ENCODE measurements around the gene GGCX.
"Not testable (repeated sequence)": the region's sequence is repeated elsewhere in the genome, so short reads cannot be mapped to it uniquely, and the experiment has no call there.

Gene GGCX

GRCh38 chr2:85561280-85562212 is at the start of gene GGCX:
Gene GGCX (minus strand): TSS chr2:85561493. CDS start chr2:85561428, 65 bp downstream.
- peak; percentile 75 for DNase-seq (ENCODE audit: extremely low read depth, low read depth)
- 0 out of 2 replicates have a peak, but pooled peaks have one; percentile 2 for TF ChIP-seq CTCF (IDR thresholded peaks at IDR 0.05; ENCODE audit: low read depth, low read length)

- DNase-seq (ENCODE audit: extremely low read depth, low read depth): no peak
- no peak for TF ChIP-seq CTCF (IDR thresholded peaks at IDR 0.05; ENCODE audit: low read depth, low read length)
Observed at GRCh38 chr2:85607268-85608215, 46.2 kb upstream of the GGCX start.

- no peak for TF ChIP-seq CTCF (IDR thresholded peaks at IDR 0.05; ENCODE audit: low read depth, low read length)
- no peak for DNase-seq (ENCODE audit: extremely low read depth, low read depth)
Observed at GRCh38 chr2:85606116-85606455, 44.8 kb upstream of the GGCX start.

- no peak for TF ChIP-seq CTCF (IDR thresholded peaks at IDR 0.05; ENCODE audit: low read depth, low read length)
- DNase-seq (ENCODE audit: extremely low read depth, low read depth): no peak
Observed at GRCh38 chr2:85605406-85606115, 44.3 kb upstream of the GGCX start.

GRCh38 chr2:85604568-85605339 is 43.5 kb upstream of the GGCX start:
- no peak for TF ChIP-seq CTCF (IDR thresholded peaks at IDR 0.05; ENCODE audit: low read depth, low read length)
- DNase-seq (ENCODE audit: extremely low read depth, low read depth): no peak

GRCh38 chr2:85604133-85604444 is 42.8 kb upstream of the GGCX start:
- not testable (repeated sequence) for DNase-seq (ENCODE audit: extremely low read depth, low read depth)
